ENCODE data around the gene MAML3. TPM values are rescaled to one million over a fixed set of nuclear protein-coding genes. Genes with fewer than 3 reads are reported as not detected.
"Not testable (repeated sequence)": the region's sequence is repeated elsewhere in the genome, so short reads cannot be mapped to it uniquely, and the experiment has no call there.

MAML3 gene
- total RNA-seq, 1 donor from 2014 or later, result 59.4 TPM

GRCh38 chr4:139704915-139705485 is 449.0 kb downstream of the MAML3 start:
- no peak for DNase-seq
- peaks cover 2% of the 10 kb centered on the region for H3K27me3 Mint-ChIP-seq (ENCODE audit: unreplicated experiment)
- H3K36me3 Mint-ChIP-seq (ENCODE audit: unreplicated experiment), result peaks cover 5% of the 10 kb centered on the region
- no peak overlapping the region for H3K4me3 Mint-ChIP-seq (ENCODE audit: unreplicated experiment)
- H3K4me1 Mint-ChIP-seq (ENCODE audit: low read depth, unreplicated experiment), result no peaks in the 10 kb centered on the region
- no peak overlapping the region for H3K27ac Mint-ChIP-seq (ENCODE audit: unreplicated experiment)
- peaks cover 11% of the 10 kb centered on the region for H3K9me3 Mint-ChIP-seq (ENCODE audit: unreplicated experiment)
- peak; percentile 30 for TF ChIP-seq CTCF (IDR thresholded peaks at IDR 0.05; ENCODE audit: partially characterized antibody, unreplicated experiment)

- peaks cover 2% of the 10 kb centered on the region for H3K27me3 Mint-ChIP-seq (ENCODE audit: unreplicated experiment)
- H3K4me3 Mint-ChIP-seq (ENCODE audit: unreplicated experiment), result no peak overlapping the region
- no peak for TF ChIP-seq CTCF (IDR thresholded peaks at IDR 0.05; ENCODE audit: partially characterized antibody, unreplicated experiment)
- no peak for DNase-seq
- H3K4me1 Mint-ChIP-seq (ENCODE audit: low read depth, unreplicated experiment), result no peaks in the 10 kb centered on the region
- peaks cover 2% of the 10 kb centered on the region for H3K9me3 Mint-ChIP-seq (ENCODE audit: unreplicated experiment)
- peaks cover 5% of the 10 kb centered on the region for H3K36me3 Mint-ChIP-seq (ENCODE audit: unreplicated experiment)
- H3K27ac Mint-ChIP-seq (ENCODE audit: unreplicated experiment), result no peak overlapping the region
These were observed 453.4 kb downstream of the MAML3 start for GRCh38 chr4:139700568-139700967.

- not testable (repeated sequence) for H3K4me1 Mint-ChIP-seq (ENCODE audit: low read depth, unreplicated experiment); DNase-seq; H3K9me3 Mint-ChIP-seq (ENCODE audit: unreplicated experiment); H3K27ac Mint-ChIP-seq (ENCODE audit: unreplicated experiment); H3K36me3 Mint-ChIP-seq (ENCODE audit: unreplicated experiment); H3K4me3 Mint-ChIP-seq (ENCODE audit: unreplicated experiment); H3K27me3 Mint-ChIP-seq (ENCODE audit: unreplicated experiment)
- peak; percentile 57 for TF ChIP-seq CTCF (IDR thresholded peaks at IDR 0.05; ENCODE audit: partially characterized antibody, unreplicated experiment)
These were observed 455.6 kb downstream of the MAML3 start for GRCh38 chr4:139698167-139698925.

- no peak for TF ChIP-seq CTCF (IDR thresholded peaks at IDR 0.05; ENCODE audit: partially characterized antibody, unreplicated experiment)
- Mint-ChIP-seq H3K4me3 (ENCODE audit: unreplicated experiment) (no peak overlapping the region), H3K4me1 (ENCODE audit: low read depth, unreplicated experiment) (peaks cover 4% of the 10 kb centered on the region), H3K36me3 (ENCODE audit: unreplicated experiment) (no peaks in the 10 kb centered on the region), H3K27ac (ENCODE audit: unreplicated experiment) (no peak overlapping the region), H3K9me3 (ENCODE audit: unreplicated experiment) (peaks cover 2% of the 10 kb centered on the region), H3K27me3 (ENCODE audit: unreplicated experiment) (no peaks in the 10 kb centered on the region)
- no peak for DNase-seq
These were observed 457.5 kb downstream of the MAML3 start for GRCh38 chr4:139696491-139696890.

- TF ChIP-seq CTCF (IDR thresholded peaks at IDR 0.05; ENCODE audit: partially characterized antibody, unreplicated experiment), result no peak
- H3K4me3 Mint-ChIP-seq (ENCODE audit: unreplicated experiment), result no peak overlapping the region
- H3K4me1 Mint-ChIP-seq (ENCODE audit: low read depth, unreplicated experiment), result peaks cover 4% of the 10 kb centered on the region
- no peaks in the 10 kb centered on the region for H3K36me3 Mint-ChIP-seq (ENCODE audit: unreplicated experiment)
- H3K9me3 Mint-ChIP-seq (ENCODE audit: unreplicated experiment), result peaks cover 2% of the 10 kb centered on the region
- H3K27me3 Mint-ChIP-seq (ENCODE audit: unreplicated experiment), result no peaks in the 10 kb centered on the region
- no peak overlapping the region for H3K27ac Mint-ChIP-seq (ENCODE audit: unreplicated experiment)
- DNase-seq, result no peak
These were observed 459.4 kb downstream of the MAML3 start for GRCh38 chr4:139694522-139695107.
